ENCODE data around the gene MCEMP1.

DNA sequence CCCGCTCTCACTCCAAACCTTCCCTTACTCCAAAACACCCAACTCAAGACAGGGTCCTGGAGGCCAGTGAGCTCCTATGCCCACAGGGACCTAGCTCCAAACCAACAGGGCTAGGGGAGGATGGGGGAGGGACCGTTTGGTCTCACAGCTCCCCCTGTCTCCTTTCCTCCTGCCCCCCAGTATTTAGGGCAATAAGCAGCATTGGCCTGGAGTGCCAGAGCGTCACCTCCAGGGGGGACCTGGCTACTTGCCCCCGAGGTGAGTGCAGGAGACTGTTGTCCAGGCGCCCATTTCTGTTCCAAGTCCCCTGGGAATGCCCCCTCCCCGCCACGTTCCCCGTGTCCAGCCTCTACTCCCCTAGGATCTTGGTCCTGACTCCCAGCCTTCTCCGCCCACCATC is 7.2 kb upstream of the MCEMP1 start:
- no peak for TF ChIP-seq EZH2 (IDR thresholded peaks at IDR 0.05; ENCODE audit: borderline replicate concordance, insufficient read depth, low read length, poor library complexity, severe bottlenecking)
- TF ChIP-seq EP300 (conservative IDR thresholded peaks at IDR 0.05; ENCODE audit: poor library complexity, severe bottlenecking), result no peak
- TF ChIP-seq CTCF (IDR thresholded peaks at IDR 0.05; ENCODE audit: poor library complexity, severe bottlenecking), result no peak
